Measurements from ENCODE around the gene HOXB5. TPM values are rescaled to one million over a fixed set of nuclear protein-coding genes. Genes with fewer than 3 reads are reported as not detected.

Gene HOXB5
- total and polyA plus RNA-seq, 10 of the 15 experiments (the other 5 are each of a cell fraction or from before 2014, with no cell fraction given) = not detected

- TF ChIP-seq PAX5 (IDR thresholded peaks at IDR 0.05; ENCODE audit: borderline replicate concordance, low read depth, low read length) = no peak
- no peak for TF ChIP-seq SREBF1 (IDR thresholded peaks at IDR 0.05; ENCODE audit: low read length)
- 0 out of 2 replicates have a peak, but pooled peaks have one; percentile 14 for TF ChIP-seq IKZF1 (conservative IDR thresholded peaks at IDR 0.05)
- 0 out of 2 replicates have a peak, but pooled peaks have one; percentile 15 for TF ChIP-seq GATAD2B (conservative IDR thresholded peaks at IDR 0.05; ENCODE audit: low read depth)
- TF ChIP-seq CREB1 (IDR thresholded peaks at IDR 0.05; ENCODE audit: low read depth) = no peak
- no peak for TF ChIP-seq SUZ12 (IDR thresholded peaks at IDR 0.05; ENCODE audit: unreplicated experiment)
- TF ChIP-seq ELK1 (IDR thresholded peaks at IDR 0.05; ENCODE audit: low read depth, low read length) = no peak
- no peak for TF ChIP-seq PKNOX1 (IDR thresholded peaks at IDR 0.05)
- 0 out of 2 replicates have a peak, but pooled peaks have one; percentile 21 for TF ChIP-seq LARP7 (IDR thresholded peaks at IDR 0.05)
- TF ChIP-seq SMC3 (IDR thresholded peaks at IDR 0.05; ENCODE audit: borderline replicate concordance, low read length) = no peak
- TF ChIP-seq RBBP5 (conservative IDR thresholded peaks at IDR 0.05) = no peak
- 0 out of 2 replicates have a peak, but pooled peaks have one; percentile 13 for TF ChIP-seq TBL1XR1 (IDR thresholded peaks at IDR 0.05; ENCODE audit: low read depth, low read length)
- 0 out of 2 replicates have a peak, but pooled peaks have one; percentile 33 for TF ChIP-seq POLR2A (IDR thresholded peaks at IDR 0.05; ENCODE audit: low read depth, low read length)
- 0 out of 2 replicates have a peak, but pooled peaks have one; percentile 32 for TF ChIP-seq RCOR1 (conservative IDR thresholded peaks at IDR 0.05; ENCODE audit: low read depth, low read length)
- TF ChIP-seq ZNF217 (IDR thresholded peaks at IDR 0.05) = no peak
- TF ChIP-seq MEF2B (IDR thresholded peaks at IDR 0.05; ENCODE audit: partially characterized antibody, poor library complexity, severe bottlenecking) = no peak
- TF ChIP-seq BMI1 (IDR thresholded peaks at IDR 0.05; ENCODE audit: borderline replicate concordance) = no peak
- peak; percentile 25 for TF ChIP-seq RAD21 (IDR thresholded peaks at IDR 0.05; ENCODE audit: insufficient read depth, low read depth, low read length)
- peak; percentile 68; the same call in 1 of the 2 replicates for TF ChIP-seq STAT1 (conservative IDR thresholded peaks at IDR 0.05)
- TF ChIP-seq NR2C1 (IDR thresholded peaks at IDR 0.05) = peak; percentile 33; the same call in 1 of the 2 replicates
- TF ChIP-seq ATF2 (IDR thresholded peaks at IDR 0.05; ENCODE audit: low read length) = no peak
- 0 out of 2 replicates have a peak, but pooled peaks have one; percentile 2 for TF ChIP-seq TAF1 (IDR thresholded peaks at IDR 0.05; ENCODE audit: borderline replicate concordance, low read depth, low read length)
- TF ChIP-seq SPI1 (IDR thresholded peaks at IDR 0.05; ENCODE audit: borderline replicate concordance, insufficient read depth, low read depth, low read length) = peak; percentile 14; the same call in 1 of the 2 replicates
- no peak for TF ChIP-seq POLR2AphosphoS2 (IDR thresholded peaks at IDR 0.05; ENCODE audit: low read depth, low read length)
These were observed 14.7 kb downstream of the HOXB5 start (continued) for GRCh38 chr17:48578616-48579470.

Measured in GM12878 (cell line).